IMR-90 (cell line): Measurements from ENCODE around the gene PTCH2. TPM values are rescaled to one million over a fixed set of nuclear protein-coding genes. Genes with fewer than 3 reads are reported as not detected.

Experiments used
- ATAC-seq: fragments of 200-7000 bp; cut with Tn5 transposase; 2 replicates; pipeline ENCODE4 v1.9.1; 2020; ENCODE audit warnings: low read depth, mild to moderate bottlenecking, moderate library complexity
- BruUV-seq: library from RNA; stranded (reverse); fragments of 400-500 nt; replicated peaks from 2 replicates; lab custom pipeline; 2021; lab: Mats Ljungman, UMichigan
- CTCF ChIA-PET: fragments of 300-600 bp; formaldehyde crosslinking; extraction: SDS; loops from one replicate; lab custom pipeline; 2021; ENCODE audit warnings: antibody characterized with exemption; lab: Yijun Ruan, JAX
- POLR2A ChIA-PET: fragments of 300-600 bp; sonication (Branson Sonifier 250); formaldehyde crosslinking; loops from one replicate; lab custom pipeline; 2022; ENCODE audit warnings: antibody characterized with exemption; ENCODE audit not compliant: unreplicated experiment; lab: Charles Lee
- DNase-seq: peaks from one replicate; pipeline ENCODE4 v3.0.0; 2013
- H2AFZ ChIP-seq: replicated peaks from 2 replicates; pipeline ENCODE3; 2013; ENCODE audit warnings: low read length, mild to moderate bottlenecking; ENCODE audit not compliant: poor library complexity
- H2AK5ac ChIP-seq: 2 replicates; pipeline ENCODE4 v1.6.1; 2013; ENCODE audit warnings: low read depth, low read length, inconsistent platforms
- H2AK9ac ChIP-seq: replicated peaks from 2 replicates; pipeline ENCODE3; 2013; ENCODE audit warnings: mild to moderate bottlenecking, low read depth, low read length, moderate library complexity; ENCODE audit not compliant: poor library complexity
- H2BK120ac ChIP-seq: 2 replicates; pipeline ENCODE4 v1.6.1; 2013; ENCODE audit warnings: low read depth, low read length, inconsistent platforms
- H2BK15ac ChIP-seq: 3 replicates; pipeline ENCODE4 v1.6.1; 2013; ENCODE audit warnings: low read depth, low read length, inconsistent platforms
- H2BK20ac ChIP-seq: 2 replicates; pipeline ENCODE4 v1.6.1; 2013; ENCODE audit warnings: low read depth, mild to moderate bottlenecking, inconsistent platforms, low read length, moderate library complexity
- H2BK5ac ChIP-seq: 2 replicates; pipeline ENCODE4 v1.6.1; 2013; ENCODE audit warnings: mild to moderate bottlenecking, low read depth, low read length, inconsistent platforms; ENCODE audit not compliant: poor library complexity, severe bottlenecking
- H3K14ac ChIP-seq: replicated peaks from 2 replicates; pipeline ENCODE4 v1.6.1; 2013; ENCODE audit warnings: low read depth, low read length, inconsistent platforms
- H3K18ac ChIP-seq: 2 replicates; pipeline ENCODE4 v1.6.1; 2013; ENCODE audit warnings: low read depth, low read length, control low read depth
- H3K23ac ChIP-seq: 2 replicates; pipeline ENCODE4 v1.6.1; 2013; ENCODE audit warnings: low read depth, low read length, inconsistent platforms
- H3K27ac ChIP-seq: 2 replicates; pipeline ENCODE4 v1.5.1; 2013; ENCODE audit warnings: mild to moderate bottlenecking, control low read depth, low read length; ENCODE audit not compliant: insufficient read depth
- H3K27me3 ChIP-seq: 2 replicates; pipeline ENCODE4 v1.6.1; 2013; ENCODE audit warnings: low read length; ENCODE audit not compliant: control insufficient read depth, insufficient read depth
- H3K36me3 ChIP-seq: 2 replicates; pipeline ENCODE4 v1.6.1; 2013; ENCODE audit warnings: low read length, mixed read lengths; ENCODE audit not compliant: control insufficient read depth, insufficient read depth
- H3K4ac ChIP-seq: 2 replicates; pipeline ENCODE4 v1.6.1; 2013; ENCODE audit warnings: low read depth, low read length, inconsistent platforms
- H3K4me1 ChIP-seq: 2 replicates; pipeline ENCODE4 v1.6.1; 2013; ENCODE audit warnings: low read length, mixed read lengths; ENCODE audit not compliant: control insufficient read depth, insufficient read depth
- H3K4me2 ChIP-seq: 2 replicates; pipeline ENCODE4 v1.6.1; 2013; ENCODE audit warnings: low read depth, mild to moderate bottlenecking, control low read depth, low read length, moderate library complexity
- H3K4me3 ChIP-seq: 2 replicates; pipeline ENCODE4 v1.5.1; 2013; ENCODE audit warnings: low read depth, mild to moderate bottlenecking, control low read depth, low read length, moderate library complexity; ENCODE audit not compliant: insufficient read depth
- H3K56ac ChIP-seq: 2 replicates; pipeline ENCODE4 v1.6.1; 2013; ENCODE audit warnings: low read length, inconsistent platforms; ENCODE audit not compliant: insufficient read depth; ENCODE audit errors: extremely low read depth
- H3K79me1 ChIP-seq, 2 experiments: 2 replicates each; pipeline ENCODE4 v1.6.1; 2013; ENCODE audit warnings: low read length in 2 of 2, inconsistent platforms in 1 of 2, low read depth in 1 of 2
- H3K9ac ChIP-seq: 2 replicates; pipeline ENCODE4 v1.6.1; 2013; ENCODE audit warnings: low read depth, low read length, control low read depth
- H3K9me1 ChIP-seq: 2 replicates; pipeline ENCODE4 v1.6.1; 2013; ENCODE audit warnings: low read length, inconsistent platforms; ENCODE audit not compliant: insufficient read depth
- H3K9me3 ChIP-seq: 2 replicates; pipeline ENCODE4 v1.6.1; 2013; ENCODE audit warnings: low read length; ENCODE audit not compliant: control insufficient read depth, insufficient read depth
- H4K20me1 ChIP-seq: 2 replicates; pipeline ENCODE4 v1.6.1; 2013; ENCODE audit warnings: low read length, inconsistent platforms; ENCODE audit not compliant: insufficient read depth
- H4K5ac ChIP-seq: 2 replicates; pipeline ENCODE4 v1.6.1; 2013; ENCODE audit warnings: mild to moderate bottlenecking, low read depth, low read length, control low read depth
- H4K8ac ChIP-seq, 2 experiments: 2 replicates each; pipeline ENCODE4 v1.6.1; 2013; ENCODE audit warnings: low read depth in 2 of 2, low read length in 2 of 2, control low read depth in 1 of 2, inconsistent platforms in 1 of 2
- H4K91ac ChIP-seq: 2 replicates; pipeline ENCODE4 v1.6.1; 2013; ENCODE audit warnings: low read depth, low read length, inconsistent platforms; ENCODE audit not compliant: insufficient read depth
- BHLHE40 ChIP-seq: fragments of 150-350 bp; IDR thresholded peaks from 2 replicates; pipeline ENCODE4 v1.6.1; 2016; ENCODE audit warnings: mild to moderate bottlenecking, low read depth, low read length
- CEBPB ChIP-seq: IDR thresholded peaks from 2 replicates; pipeline ENCODE4 v1.6.1; 2012; ENCODE audit warnings: low read depth, low read length, improper control_type of control experiment
- CTCF ChIP-seq: conservative IDR thresholded peaks from 2 replicates; pipeline ENCODE4 v1.5.1; 2012; ENCODE audit warnings: mild to moderate bottlenecking, low read depth, low read length, improper control_type of control experiment
- MAFK ChIP-seq: IDR thresholded peaks from 2 replicates; pipeline ENCODE4 v1.6.1; 2012; ENCODE audit warnings: low read depth, low read length, improper control_type of control experiment
- MXI1 ChIP-seq: IDR thresholded peaks from 2 replicates; pipeline ENCODE4 v1.6.1; 2012; ENCODE audit warnings: low read depth, mild to moderate bottlenecking, low read length, moderate library complexity, borderline replicate concordance
- NFE2L2 ChIP-seq: fragments of 150-350 bp; IDR thresholded peaks from 2 replicates; pipeline ENCODE4 v1.6.1; 2016; ENCODE audit warnings: low read depth, mild to moderate bottlenecking, low read length
- RAD21 ChIP-seq: IDR thresholded peaks from 2 replicates; pipeline ENCODE4 v1.6.1; 2012; ENCODE audit warnings: low read length, improper control_type of control experiment
- WGBS, 2 experiments: methylation state at CpG; one replicate each; pipeline versions ENCODE4 v1.1.5 to v1.1.7; 2013; ENCODE audit warnings: missing lambda C conversion rate in 2 of 2; ENCODE audit not compliant: insufficient read length in 1 of 2; ENCODE audit errors: extremely low coverage in 2 of 2; 5-methylcytosine and 5-hydroxymethylcytosine counted together
- dilution Hi-C: fragments of 300-500 bp; cut with HindIII; formaldehyde crosslinking; loops from one replicate; pipeline ENCODE4 v1.14.3; 2018; ENCODE audit warnings: low sequenced_read_pairs; ENCODE audit not compliant: unreplicated experiment
- in situ Hi-C: fragments of 300-500 bp; cut with MboI; formaldehyde crosslinking; loops from 3 replicates; pipeline ENCODE4 v1.14.3; 2019; ENCODE audit warnings: low sequenced_read_pairs, inconsistent platforms, mixed read lengths
- intact Hi-C: fragments of 100-400 bp; cut with micrococcal nuclease; formaldehyde crosslinking; loops from 2 replicates; pipeline ENCODE4 v1.10.0; 2022
- polyA plus RNA-seq, 3 experiments: library from polyadenylated mRNA; depleted of rRNA; stranded (reverse); fragments of >200 nt; gene quantifications; 2 replicates each; pipeline ENCODE4 v1.2.3, GENCODE V29; 2012; ENCODE audit warnings: low replicate concordance in 1 of 3
- total RNA-seq: library from RNA; depleted of rRNA; stranded (reverse); fragments of >200 nt; gene quantifications from 2 replicates; pipeline ENCODE4 v1.2.3, GENCODE V29; 2012

Gene PTCH2
- total and polyA plus RNA-seq, 2 of the 4 experiments (the other 2 are of a cell fraction): under 0.01 to 0.56 TPM

GRCh38 chr1:44842862-44843655 lies at the start of gene PTCH2 (continued):
- TF ChIP-seq MAFK: no peak

GRCh38 chr1:44890007-44890406 lies 47.0 kb upstream of the PTCH2 start:
- Histone ChIP-seq H2BK15ac (no peak overlapping the region), H3K18ac (no peak overlapping the region), H3K14ac (no peak overlapping the region), H3K23ac (no peak overlapping the region), H3K56ac (no peak overlapping the region), H3K4me2 (no peak overlapping the region), H3K27me3 (no peaks in the 10 kb centered on the region), H3K4ac (no peak overlapping the region), H3K9ac (no peak overlapping the region), H3K36me3 (peaks cover 5% of the 10 kb centered on the region), H2AK9ac (no peak overlapping the region), H4K8ac (no peak overlapping the region), H3K79me1 (peaks cover 3 to 15% of the 10 kb centered on the region in 2 experiments; a peak in 2 of 4 replicates), H2BK120ac (no peak overlapping the region), H2AK5ac (no peak overlapping the region), H2BK20ac (no peak overlapping the region), H3K4me3 (no peak overlapping the region), H4K91ac (no peak overlapping the region), H3K4me1 (peaks cover 5% of the 10 kb centered on the region), H4K5ac (no peak overlapping the region), H3K9me1 (peaks cover 8% of the 10 kb centered on the region), H3K9me3 (peaks cover 6% of the 10 kb centered on the region), H4K20me1 (no peaks in the 10 kb centered on the region), H2AFZ (no peak overlapping the region), H3K27ac (no peak overlapping the region), H2BK5ac (no peak overlapping the region)
- no CpG with 5 or more reads among the region's 3 CpGs for WGBS, 2 experiments
- dilution Hi-C loops: no loop called here
- in situ Hi-C loops: no loop called here
- no peak for TF ChIP-seq MXI1
- TF ChIP-seq BHLHE40: no peak
- TF ChIP-seq MAFK: no peak
- TF ChIP-seq NFE2L2: no peak
- TF ChIP-seq CTCF: no peak
- no peak for TF ChIP-seq CEBPB
- TF ChIP-seq RAD21: no peak
- CTCF ChIA-PET: no interaction called here
- intact Hi-C loops: no loop called here
- ATAC-seq: no peak
- no TSS peak for BruUV-seq
- POLR2A ChIA-PET: no interaction called here
- DNase-seq: no peak
